Neural cell (in vitro differentiated cells): ENCODE data around the gene PIP5K1A. TPM values are rescaled to one million over a fixed set of nuclear protein-coding genes. Genes with fewer than 3 reads are reported as not detected.
A peak's percentile ranks its signal among the peaks of the same experiment; 100 is the strongest.
"Not testable (repeated sequence)": the region's sequence is repeated elsewhere in the genome, so short reads cannot be mapped to it uniquely, and the experiment has no call there.

Experiments
- H2AFZ ChIP-seq: fragments of 200-600, 300-800 bp; sonication (generic), shearing (Covaris generic); 2 replicates; pipeline ENCODE4 v1.6.0; 2014; ENCODE audit warnings: low read depth, mild to moderate bottlenecking, antibody characterized with exemption, low read length, moderate library complexity
- H3F3A ChIP-seq: fragments of 200-600 bp; shearing (Covaris generic); 2 replicates; pipeline ENCODE4 v1.6.1; 2016; ENCODE audit warnings: mild to moderate bottlenecking, moderate library complexity, mixed read lengths, antibody characterized with exemption, low read length; ENCODE audit not compliant: insufficient read depth, poor library complexity, severe bottlenecking
- H3K27ac ChIP-seq: fragments of 200-600, 300-800 bp; sonication (generic), shearing (Covaris generic); 2 replicates; pipeline ENCODE4 v1.5.1; 2014; ENCODE audit warnings: mild to moderate bottlenecking, low read length, moderate library complexity
- H3K27me3 ChIP-seq: fragments of 300-800, 200-600 bp; sonication (generic), shearing (Covaris generic); 2 replicates; pipeline ENCODE4 v1.6.0; 2014; ENCODE audit warnings: mild to moderate bottlenecking, low read depth, low read length, moderate library complexity; ENCODE audit not compliant: insufficient read depth
- H3K36me3 ChIP-seq: fragments of 300-800, 200-600 bp; sonication (generic), shearing (Covaris generic); 2 replicates; pipeline ENCODE4 v1.5.1; 2014; ENCODE audit warnings: mild to moderate bottlenecking, antibody characterized with exemption, low read length, moderate library complexity; ENCODE audit not compliant: insufficient read depth
- H3K4me2 ChIP-seq: fragments of 300-800, 200-600 bp; sonication (generic), shearing (Covaris generic); 2 replicates; pipeline ENCODE4 v1.6.0; 2014; ENCODE audit warnings: mild to moderate bottlenecking, low read length
- H3K4me3 ChIP-seq: fragments of 300-800, 200-600 bp; sonication (generic), shearing (Covaris generic); 2 replicates; pipeline ENCODE4 v1.5.1; 2014; ENCODE audit warnings: mild to moderate bottlenecking, low read length, moderate library complexity
- H3K79me2 ChIP-seq: fragments of 200-600 bp; shearing (Covaris generic); replicated peaks from 2 replicates; pipeline ENCODE4 v1.6.0; 2014; ENCODE audit warnings: mild to moderate bottlenecking, low read length, moderate library complexity; ENCODE audit not compliant: insufficient read depth
- H3K9ac ChIP-seq: fragments of 300-800, 200-600 bp; sonication (generic), shearing (Covaris generic); 2 replicates; pipeline ENCODE4 v1.6.1; 2016; ENCODE audit warnings: mild to moderate bottlenecking, low read length, mixed read lengths
- H3K9me2 ChIP-seq: fragments of 200-600 bp; shearing (Covaris generic); 2 replicates; pipeline ENCODE4 v1.6.1; 2016; ENCODE audit warnings: mild to moderate bottlenecking, low read length, mixed read lengths; ENCODE audit not compliant: insufficient read depth
- H3K9me3 ChIP-seq: fragments of 200-600, 300-800 bp; sonication (generic), shearing (Covaris generic); 2 replicates; pipeline ENCODE4 v1.6.1; 2016; ENCODE audit warnings: mild to moderate bottlenecking, mixed run types, low read length, moderate library complexity, mixed read lengths
- H4K20me1 ChIP-seq: fragments of 200-600 bp; shearing (Covaris generic); 2 replicates; pipeline ENCODE4 v1.6.1; 2016; ENCODE audit warnings: mild to moderate bottlenecking, mixed run types; ENCODE audit not compliant: insufficient read depth
- EP300 ChIP-seq: fragments of 450-650 bp; conservative IDR thresholded peaks from 2 replicates; pipeline ENCODE4 v1.6.1; 2014; ENCODE audit warnings: antibody characterized with exemption, mild to moderate bottlenecking, moderate library complexity; ENCODE audit not compliant: poor library complexity, severe bottlenecking
- EZH2 ChIP-seq: fragments of 200-600, 300-800 bp; shearing (Covaris generic), sonication (generic); IDR thresholded peaks from 2 replicates; pipeline ENCODE4 v1.6.1; 2014; ENCODE audit warnings: antibody characterized with exemption, low read length, borderline replicate concordance, mild to moderate bottlenecking; ENCODE audit not compliant: insufficient read depth, poor library complexity, severe bottlenecking
- MXI1 ChIP-seq: fragments of 450-650 bp; conservative IDR thresholded peaks from 2 replicates; pipeline ENCODE4 v1.6.1; 2014; ENCODE audit warnings: antibody characterized with exemption, mild to moderate bottlenecking; ENCODE audit not compliant: poor library complexity, severe bottlenecking
- POLR2AphosphoS5 ChIP-seq: IDR thresholded peaks from 2 replicates; pipeline ENCODE4 v1.6.1; 2012
- RAD21 ChIP-seq: fragments of 450-650 bp; conservative IDR thresholded peaks from 2 replicates; pipeline ENCODE4 v1.6.1; 2014; ENCODE audit warnings: antibody characterized with exemption, mild to moderate bottlenecking, moderate library complexity
- REST ChIP-seq: IDR thresholded peaks from 2 replicates; pipeline ENCODE4 v1.6.1; 2012; ENCODE audit warnings: borderline replicate concordance
- SMC3 ChIP-seq: fragments of 450-650 bp; conservative IDR thresholded peaks from 2 replicates; pipeline ENCODE4 v1.6.1; 2014; ENCODE audit warnings: antibody characterized with exemption, mild to moderate bottlenecking, moderate library complexity; ENCODE audit not compliant: poor library complexity
- TAF1 ChIP-seq: IDR thresholded peaks from 2 replicates; pipeline ENCODE4 v1.6.1; 2012; ENCODE audit warnings: low read depth
- polyA plus RNA-seq: library from polyadenylated mRNA; depleted of rRNA; stranded (reverse); fragments of >200 nt; gene quantifications from 2 replicates; pipeline ENCODE4 v1.2.3, GENCODE V29; 2014
- TF ChIP-seq, protein P1 (sequence below): fragments of 450-650 bp; IDR thresholded peaks from 2 replicates; pipeline ENCODE4 v1.5.1; 2014; ENCODE audit warnings: antibody characterized with exemption, mild to moderate bottlenecking, moderate library complexity; ENCODE audit not compliant: poor library complexity, severe bottlenecking

The PIP5K1A gene
- polyA plus RNA-seq, 1 donor from 2014 or later, result 66.4 TPM

DNA sequence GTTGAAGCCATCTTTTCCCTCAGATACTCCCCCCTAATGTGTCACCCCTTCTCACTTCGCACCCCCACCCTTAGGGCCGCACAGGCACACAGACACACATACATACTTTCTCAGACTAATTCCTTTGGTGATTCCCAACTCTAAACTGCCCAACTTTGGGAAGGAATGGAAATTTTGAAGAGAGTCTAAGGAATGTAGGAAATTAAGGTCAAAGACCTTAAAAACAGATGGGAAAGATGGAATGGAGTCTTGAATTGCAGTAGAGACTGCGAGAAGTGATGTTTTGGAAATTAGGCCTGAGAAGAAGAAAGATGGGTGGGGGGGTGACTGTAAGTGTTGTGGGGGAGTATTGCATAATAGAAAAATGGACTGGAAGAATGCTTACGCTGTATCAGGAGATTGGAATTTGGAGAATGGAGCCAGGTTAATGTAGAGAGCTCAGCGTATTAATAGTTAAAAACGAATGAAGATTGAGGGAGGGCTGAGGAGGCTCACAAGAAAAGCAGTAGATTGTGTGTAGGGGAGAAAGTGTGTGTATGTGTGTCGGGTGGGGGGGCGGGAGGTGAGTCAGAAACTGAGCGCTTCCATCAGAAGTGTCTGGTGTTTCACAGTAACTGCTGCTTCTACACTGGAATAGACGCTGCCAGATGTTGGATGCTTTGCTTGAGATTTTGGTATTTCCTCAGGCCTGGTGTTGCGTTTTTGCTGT lies 1.7 kb downstream of the PIP5K1A start:
- peaks cover 54% of the 10 kb centered on the region for H3K79me2 ChIP-seq
- peak overlapping the region; percentile 97 for H3K4me3 ChIP-seq
- no peaks in the 10 kb centered on the region for H3F3A ChIP-seq
- peak overlapping the region; percentile 99 for H3K4me2 ChIP-seq
- no peak overlapping the region for H2AFZ ChIP-seq
- H3K9me3 ChIP-seq, result no peaks in the 10 kb centered on the region
- H3K36me3 ChIP-seq, result no peaks in the 10 kb centered on the region
- TF ChIP-seq SMC3 (no peak), RAD21 (no peak), EZH2 (no peak), EP300 (no peak), TAF1 (no peak), POLR2AphosphoS5 (no peak), REST (no peak), MXI1 (no peak)
- TF ChIP-seq, protein P1, sequence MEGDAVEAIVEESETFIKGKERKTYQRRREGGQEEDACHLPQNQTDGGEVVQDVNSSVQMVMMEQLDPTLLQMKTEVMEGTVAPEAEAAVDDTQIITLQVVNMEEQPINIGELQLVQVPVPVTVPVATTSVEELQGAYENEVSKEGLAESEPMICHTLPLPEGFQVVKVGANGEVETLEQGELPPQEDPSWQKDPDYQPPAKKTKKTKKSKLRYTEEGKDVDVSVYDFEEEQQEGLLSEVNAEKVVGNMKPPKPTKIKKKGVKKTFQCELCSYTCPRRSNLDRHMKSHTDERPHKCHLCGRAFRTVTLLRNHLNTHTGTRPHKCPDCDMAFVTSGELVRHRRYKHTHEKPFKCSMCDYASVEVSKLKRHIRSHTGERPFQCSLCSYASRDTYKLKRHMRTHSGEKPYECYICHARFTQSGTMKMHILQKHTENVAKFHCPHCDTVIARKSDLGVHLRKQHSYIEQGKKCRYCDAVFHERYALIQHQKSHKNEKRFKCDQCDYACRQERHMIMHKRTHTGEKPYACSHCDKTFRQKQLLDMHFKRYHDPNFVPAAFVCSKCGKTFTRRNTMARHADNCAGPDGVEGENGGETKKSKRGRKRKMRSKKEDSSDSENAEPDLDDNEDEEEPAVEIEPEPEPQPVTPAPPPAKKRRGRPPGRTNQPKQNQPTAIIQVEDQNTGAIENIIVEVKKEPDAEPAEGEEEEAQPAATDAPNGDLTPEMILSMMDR, result no peak
- H3K9ac ChIP-seq, result peak overlapping the region; percentile 94
- no peak overlapping the region for H3K27ac ChIP-seq
- no peaks in the 10 kb centered on the region for H3K9me2 ChIP-seq
- no peaks in the 10 kb centered on the region for H3K27me3 ChIP-seq
- H4K20me1 ChIP-seq, result no peaks in the 10 kb centered on the region

DNA sequence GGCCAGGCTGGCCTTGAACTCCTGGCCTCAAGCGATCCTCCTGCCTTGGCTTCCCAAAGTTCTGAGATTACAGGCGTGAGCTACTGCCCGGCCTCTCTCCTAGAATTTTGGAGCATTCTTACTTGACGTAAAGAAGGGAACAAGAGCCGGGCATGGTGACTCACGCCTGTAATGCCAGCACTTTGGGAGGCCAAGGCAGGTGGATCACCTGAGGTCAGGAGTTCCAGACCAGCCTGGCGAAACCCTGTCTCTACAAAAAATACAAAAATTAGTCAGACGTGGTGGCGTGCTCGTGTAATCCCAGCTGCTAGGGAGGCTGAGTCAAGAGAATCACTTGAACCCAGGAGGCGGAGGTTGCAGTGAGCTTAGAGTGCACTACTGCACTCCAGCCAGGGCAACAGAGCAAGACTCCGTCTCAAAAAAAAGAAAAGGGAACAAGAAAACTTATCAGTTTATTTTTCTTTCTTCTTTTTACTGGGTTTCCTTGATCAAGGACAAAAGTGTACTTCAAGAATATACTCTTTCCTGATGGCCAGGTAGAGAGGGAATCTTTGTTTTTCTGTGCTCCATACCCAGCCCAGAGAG lies 7.1 kb downstream of the PIP5K1A start:
- not testable (repeated sequence) for H3K36me3 ChIP-seq, H3F3A ChIP-seq, H3K27ac ChIP-seq, H4K20me1 ChIP-seq, H3K27me3 ChIP-seq, H3K4me3 ChIP-seq, H3K9me2 ChIP-seq, H2AFZ ChIP-seq, H3K9ac ChIP-seq, H3K4me2 ChIP-seq, H3K9me3 ChIP-seq
- peaks cover 54% of the 10 kb centered on the region for H3K79me2 ChIP-seq
